ES-I3 (cell line): ENCODE results near the gene MORN4.
"Not testable (repeated sequence)": the region's sequence is repeated elsewhere in the genome, so short reads cannot be mapped to it uniquely, and the experiment has no call there.

Experiments used
- H3K36me3 ChIP-seq: 2 replicates; pipeline ENCODE4 v1.6.1; 2013; ENCODE audit warnings: mild to moderate bottlenecking, low read length, control low read depth, moderate library complexity; ENCODE audit not compliant: insufficient read depth
- H3K4me1 ChIP-seq: 2 replicates; pipeline ENCODE4 v1.6.1; 2013; ENCODE audit warnings: mild to moderate bottlenecking, control low read depth, low read length; ENCODE audit not compliant: insufficient read depth
- H3K9ac ChIP-seq: 2 replicates; pipeline ENCODE4 v1.6.1; 2013; ENCODE audit warnings: low read depth, mild to moderate bottlenecking, low read length, moderate library complexity
- H3K9me3 ChIP-seq: 2 replicates; pipeline ENCODE4 v1.6.1; 2013; ENCODE audit warnings: mild to moderate bottlenecking, low read length, moderate library complexity; ENCODE audit not compliant: control insufficient read depth, insufficient read depth

MORN4 gene

DNA sequence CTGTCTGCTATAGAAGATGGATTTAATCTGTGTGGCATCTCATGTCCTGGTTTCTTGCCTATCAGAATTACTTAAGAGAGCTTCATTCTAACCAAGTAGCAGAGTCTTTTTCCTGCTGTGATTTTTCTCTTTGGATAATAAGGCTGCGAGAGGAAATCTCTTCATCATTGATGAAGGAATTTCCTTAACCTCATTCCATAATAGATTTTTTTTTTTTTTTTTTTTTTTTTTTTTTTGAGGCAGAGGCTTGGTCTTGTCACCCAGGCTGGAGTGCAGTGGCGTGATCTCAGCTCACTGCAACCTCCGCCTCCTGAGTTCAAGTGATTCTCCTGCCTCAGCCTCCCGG lies 16.1 kb upstream of the MORN4 start:
- Histone ChIP-seq H3K36me3 (peaks cover 25% of the 10 kb centered on the region), H3K4me1 (peaks cover 27% of the 10 kb centered on the region)
- H3K9ac ChIP-seq, H3K9me3 ChIP-seq: not testable (repeated sequence)

DNA sequence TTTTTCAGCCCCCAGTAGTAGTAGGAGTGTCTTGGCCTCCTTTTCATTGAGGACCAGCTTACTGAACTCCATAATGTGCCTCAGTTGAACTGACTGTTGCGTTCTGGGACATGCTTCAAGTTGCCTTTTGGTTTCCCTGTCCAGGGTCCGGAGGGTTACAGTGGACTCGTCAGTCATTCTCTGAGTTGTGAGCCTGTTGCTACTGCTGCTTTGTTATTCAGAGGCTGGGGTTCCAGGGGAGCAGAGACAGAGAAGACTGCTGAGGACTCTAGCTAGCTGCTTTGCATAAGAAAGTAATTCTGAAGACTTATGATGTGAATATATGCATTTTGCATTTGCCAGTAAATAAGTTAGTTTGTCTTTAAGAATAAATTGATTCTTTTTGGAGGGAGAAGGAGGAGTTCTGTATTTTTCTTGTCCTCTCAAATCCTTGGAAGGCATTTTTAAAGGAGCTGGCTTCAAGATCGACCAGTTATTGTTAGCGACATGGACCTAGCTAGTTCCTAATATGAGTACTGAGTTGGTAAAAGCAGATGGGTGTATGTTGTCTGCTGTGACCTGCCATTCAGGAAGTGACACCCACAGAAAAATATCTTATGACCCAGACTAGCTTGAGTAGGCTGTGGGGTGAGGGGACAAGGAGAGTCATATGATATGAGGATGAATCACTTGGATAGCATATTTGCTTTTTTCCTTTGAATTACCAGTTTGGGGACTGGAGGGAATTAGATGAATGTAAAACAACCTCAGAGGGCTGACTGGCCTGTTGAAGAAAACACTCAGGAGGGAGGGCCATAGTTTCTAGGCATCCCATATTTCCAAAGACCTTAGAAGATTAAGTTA lies 15.5 kb upstream of the MORN4 start:
- Histone ChIP-seq H3K9ac (no peak overlapping the region; the same call in 1 of the 2 replicates), H3K36me3 (peaks cover 28% of the 10 kb centered on the region), H3K9me3 (no peaks in the 10 kb centered on the region), H3K4me1 (peaks cover 27% of the 10 kb centered on the region)

DNA sequence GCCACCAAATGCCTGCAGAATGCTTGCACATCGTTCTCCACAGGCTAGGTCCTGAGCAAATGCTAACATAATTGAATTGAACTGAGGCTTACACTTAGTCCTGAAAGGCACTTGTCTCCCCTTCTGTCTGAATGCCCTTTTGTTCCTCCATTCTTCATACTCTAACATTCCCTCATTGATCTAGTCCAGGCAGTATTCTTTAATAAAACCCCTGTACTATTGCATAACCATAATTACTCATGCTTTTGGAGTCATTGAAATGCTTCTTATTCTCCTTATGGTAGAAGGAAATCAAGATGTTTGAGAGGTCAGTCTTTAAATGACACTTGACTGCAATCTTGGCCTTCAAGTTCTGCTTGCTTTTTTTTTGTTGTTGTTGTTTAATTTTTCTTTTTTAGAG lies 14.3 kb upstream of the MORN4 start:
- no peaks in the 10 kb centered on the region for H3K9me3 ChIP-seq
- peaks cover 27% of the 10 kb centered on the region for H3K4me1 ChIP-seq
- H3K9ac ChIP-seq: no peak overlapping the region
- H3K36me3 ChIP-seq: peaks cover 26% of the 10 kb centered on the region

DNA sequence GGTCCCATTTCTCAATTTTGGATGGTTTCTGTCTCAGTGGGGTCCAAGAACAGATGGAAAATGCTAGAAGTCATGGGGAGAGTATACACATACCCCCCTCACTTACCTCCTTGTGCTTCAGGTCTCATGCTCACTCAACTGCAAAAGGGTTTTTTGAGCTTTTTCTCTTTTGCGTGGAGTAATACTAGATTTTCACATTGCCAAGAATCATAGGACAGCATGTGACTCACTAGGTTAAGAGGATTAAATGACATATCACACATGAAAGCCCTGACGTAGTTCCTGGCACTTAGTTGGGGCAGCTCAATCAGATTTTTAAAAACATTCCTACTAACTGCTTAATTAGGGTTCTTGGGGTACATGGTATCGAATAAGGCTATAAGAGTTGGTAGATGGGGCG lies 11.6 kb upstream of the MORN4 start:
- Histone ChIP-seq H3K9ac (no peak overlapping the region), H3K9me3 (no peaks in the 10 kb centered on the region), H3K4me1 (peaks cover 24% of the 10 kb centered on the region), H3K36me3 (peaks cover 15% of the 10 kb centered on the region; the same call in 1 of the 2 replicates)

DNA sequence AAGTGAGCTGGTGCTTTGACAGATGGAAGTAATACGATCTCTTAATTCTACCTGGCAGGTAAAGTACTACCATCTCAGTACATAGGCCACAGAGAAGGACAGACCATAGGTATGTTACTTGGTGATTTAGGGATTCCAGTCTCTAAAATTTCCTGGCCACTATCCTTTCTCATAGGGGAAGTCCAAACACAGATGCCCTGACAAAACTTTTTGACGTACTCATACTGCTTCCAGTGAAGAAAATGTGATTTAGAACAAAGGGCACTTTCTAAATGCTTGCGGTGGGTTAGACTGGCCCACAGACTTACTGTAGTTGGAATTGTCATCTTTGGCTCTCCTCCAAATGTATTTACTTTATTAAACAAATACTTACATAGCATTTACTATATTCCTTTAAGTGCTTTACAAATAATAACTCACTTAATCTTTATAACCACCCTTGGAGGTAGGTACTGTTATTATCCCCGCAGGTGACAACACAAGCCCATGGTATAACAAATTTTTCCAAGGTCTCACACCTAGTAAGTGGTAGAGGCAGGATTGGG lies 10.2 kb upstream of the MORN4 start:
- Histone ChIP-seq H3K4me1 (peaks cover 15% of the 10 kb centered on the region), H3K36me3 (peaks cover 15% of the 10 kb centered on the region; the same call in 1 of the 2 replicates), H3K9ac (no peak overlapping the region), H3K9me3 (no peaks in the 10 kb centered on the region)

DNA sequence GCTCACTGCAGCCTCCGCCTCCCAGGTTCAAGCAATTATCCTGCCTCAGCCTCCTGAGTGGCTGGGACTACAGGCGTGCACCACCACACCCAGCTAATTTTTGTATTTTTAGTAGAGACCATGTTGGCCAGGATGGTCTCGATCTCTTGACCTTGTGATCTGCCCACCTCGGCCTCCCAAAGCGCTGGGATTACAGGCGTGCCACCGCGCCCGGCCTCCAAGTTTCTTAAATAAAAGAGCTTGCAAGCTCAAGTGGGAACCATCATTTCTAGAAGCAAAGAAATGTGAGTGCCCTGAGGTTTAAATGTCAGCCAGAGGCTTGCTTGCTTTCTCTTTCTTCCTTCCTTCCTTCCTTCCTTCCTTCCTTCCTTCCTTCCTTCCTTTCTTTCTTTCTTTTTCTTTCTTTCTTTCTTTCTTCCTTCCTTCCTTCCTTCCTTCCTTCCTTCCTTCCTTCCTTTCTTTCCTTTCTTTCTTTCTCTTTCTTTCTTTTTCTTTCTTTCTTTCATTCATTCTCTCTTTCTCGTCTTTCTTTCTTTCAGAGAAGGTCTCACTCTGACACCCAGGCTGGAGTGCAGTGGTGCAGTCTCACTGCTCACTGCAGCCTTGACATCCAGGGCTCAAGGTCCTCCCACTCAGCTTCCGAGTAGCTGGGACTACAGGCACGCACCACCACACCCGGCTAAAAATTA lies 9.3 kb upstream of the MORN4 start:
- not testable (repeated sequence) for H3K9me3 ChIP-seq, H3K4me1 ChIP-seq, H3K9ac ChIP-seq
- H3K36me3 ChIP-seq: peaks cover 15% of the 10 kb centered on the region; the same call in 1 of the 2 replicates

DNA sequence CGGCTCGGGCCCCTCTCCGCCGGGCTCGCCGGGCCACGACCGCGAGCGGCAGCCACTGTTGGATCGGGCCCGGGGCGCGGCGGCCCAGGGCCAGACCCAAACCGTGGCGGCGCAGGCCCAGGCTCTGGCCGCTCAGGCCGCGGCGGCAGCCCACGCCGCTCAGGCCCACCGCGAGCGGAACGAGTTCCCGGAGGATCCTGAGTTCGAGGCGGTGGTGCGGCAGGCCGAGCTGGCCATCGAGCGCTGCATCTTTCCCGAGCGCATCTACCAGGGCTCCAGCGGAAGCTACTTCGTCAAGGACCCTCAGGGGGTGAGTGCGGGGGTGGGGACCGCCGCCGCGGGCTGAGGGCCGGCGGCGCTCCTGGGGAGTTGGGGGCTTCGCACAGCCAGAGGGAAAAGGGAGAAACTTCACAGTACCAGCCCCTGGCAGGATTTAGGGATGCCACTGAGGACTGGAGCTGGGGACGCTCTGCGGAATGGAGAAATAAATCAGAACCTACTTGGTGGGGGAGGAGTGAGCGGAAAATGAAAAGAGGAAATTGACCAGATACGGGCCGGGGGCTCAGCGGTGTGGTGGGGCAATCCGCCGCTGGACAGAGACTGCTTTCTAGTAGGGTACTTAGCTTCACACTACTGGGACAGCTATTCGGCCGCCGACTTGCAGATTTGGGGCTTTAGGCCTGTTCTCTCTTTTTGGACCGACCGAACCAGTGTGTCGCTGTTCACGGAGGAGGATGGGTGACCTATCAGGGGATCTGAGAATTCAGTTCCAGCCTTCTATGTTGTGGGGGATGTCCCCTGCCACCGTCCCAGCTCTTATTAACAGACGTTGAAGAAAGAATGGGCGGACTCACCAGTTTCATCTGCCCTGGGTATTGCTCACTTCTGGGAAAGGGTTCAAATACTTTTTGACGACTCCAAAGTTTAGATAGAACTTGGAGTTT lies 7.8 kb upstream of the MORN4 start:
- Histone ChIP-seq H3K9me3 (no peaks in the 10 kb centered on the region), H3K4me1 (0 out of 2 replicates have a peak, but pooled peaks cover 6% of the 10 kb centered on the region), H3K9ac (peak overlapping the region; percentile 82), H3K36me3 (peaks cover 12% of the 10 kb centered on the region; the same call in 1 of the 2 replicates)

DNA sequence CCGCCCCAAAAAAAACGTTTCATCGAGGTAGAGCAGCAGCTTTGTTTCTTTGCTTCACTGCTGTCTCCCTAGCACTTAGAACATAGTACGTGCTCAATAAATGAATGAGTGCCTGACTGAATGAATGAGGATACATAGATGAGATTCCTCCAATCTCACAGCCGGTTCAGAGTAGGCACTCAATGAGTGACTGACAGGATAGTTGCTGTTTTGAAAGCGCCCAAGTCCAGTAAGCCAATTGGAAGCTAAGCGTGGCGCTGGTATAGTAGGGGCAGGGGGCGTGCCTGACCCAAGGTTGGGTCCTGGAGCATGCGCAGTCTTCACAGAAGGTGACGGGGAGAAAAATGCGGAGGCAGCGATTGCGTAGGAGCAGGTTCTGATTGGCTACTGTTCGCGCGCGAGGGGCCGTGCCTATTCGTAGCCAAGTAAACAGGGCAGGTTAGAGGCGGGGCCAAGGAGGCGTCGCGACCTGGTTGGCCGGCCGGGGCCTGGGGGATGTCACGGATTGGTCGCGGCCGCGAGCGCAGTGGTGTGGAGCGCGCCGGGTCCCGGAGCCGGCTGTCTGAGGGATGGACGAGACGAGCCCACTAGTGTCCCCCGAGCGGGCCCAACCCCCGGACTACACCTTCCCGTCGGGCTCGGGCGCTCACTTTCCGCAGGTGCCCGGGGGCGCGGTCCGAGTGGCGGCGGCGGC lies 7.0 kb upstream of the MORN4 start, which contains the start of gene PI4K2A:
TSS of gene PI4K2A (plus strand) at position 498 of the 694 bp plus-strand sequence. CDS start at position 570, 72 bp downstream.
- Histone ChIP-seq H3K9me3 (no peaks in the 10 kb centered on the region), H3K9ac (peak within 1 kb of the TSS; percentile 82), H3K36me3 (peaks cover 12% of the 10 kb centered on the region; the same call in 1 of the 2 replicates), H3K4me1 (0 out of 2 replicates have a peak, but pooled peaks cover 6% of the 10 kb centered on the region)

DNA sequence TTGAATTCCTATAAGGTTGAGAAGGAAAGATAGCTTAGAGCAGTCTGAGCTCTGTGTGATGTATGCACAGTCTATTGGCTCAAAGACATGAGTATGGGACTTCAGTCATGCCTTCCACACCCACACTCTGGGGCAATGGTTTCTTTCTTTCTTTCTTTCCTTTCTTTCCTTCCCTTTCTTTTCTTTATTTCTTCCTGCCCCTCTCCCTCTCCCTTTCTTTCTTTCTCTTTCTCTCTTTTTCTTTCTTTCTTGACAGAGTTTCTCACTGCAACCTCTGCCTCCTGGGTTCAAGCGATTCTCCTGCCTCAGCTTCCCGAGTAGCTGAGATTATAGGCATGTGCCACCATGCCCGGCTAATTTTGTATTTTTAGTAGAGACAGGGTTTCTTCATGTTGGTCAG lies 5.8 kb upstream of the MORN4 start:
- H3K36me3 ChIP-seq, H3K9me3 ChIP-seq, H3K4me1 ChIP-seq, H3K9ac ChIP-seq: not testable (repeated sequence)

DNA sequence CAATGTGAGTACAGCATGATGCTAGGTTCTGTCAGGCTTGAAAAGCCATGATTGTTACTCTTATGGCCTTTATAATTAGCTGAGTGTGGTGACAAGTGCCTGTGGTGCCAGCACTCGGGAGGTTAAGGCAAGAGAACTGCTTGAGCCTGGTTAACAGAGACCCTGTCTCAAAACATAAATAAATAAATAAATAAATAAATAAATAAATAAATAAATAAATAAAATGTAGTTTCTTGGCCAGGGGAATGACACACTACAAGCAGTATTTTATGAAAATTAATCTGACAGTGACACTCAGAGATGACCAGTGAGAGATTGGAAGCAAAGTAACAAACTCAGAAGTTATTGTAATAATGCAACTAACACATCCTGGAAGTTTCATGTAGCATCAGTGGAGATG lies 2.3 kb upstream of the MORN4 start:
- H3K9ac ChIP-seq: no peak overlapping the region
- H3K9me3 ChIP-seq: no peaks in the 10 kb centered on the region
- no peaks in the 10 kb centered on the region for H3K4me1 ChIP-seq
- H3K36me3 ChIP-seq: no peaks in the 10 kb centered on the region

DNA sequence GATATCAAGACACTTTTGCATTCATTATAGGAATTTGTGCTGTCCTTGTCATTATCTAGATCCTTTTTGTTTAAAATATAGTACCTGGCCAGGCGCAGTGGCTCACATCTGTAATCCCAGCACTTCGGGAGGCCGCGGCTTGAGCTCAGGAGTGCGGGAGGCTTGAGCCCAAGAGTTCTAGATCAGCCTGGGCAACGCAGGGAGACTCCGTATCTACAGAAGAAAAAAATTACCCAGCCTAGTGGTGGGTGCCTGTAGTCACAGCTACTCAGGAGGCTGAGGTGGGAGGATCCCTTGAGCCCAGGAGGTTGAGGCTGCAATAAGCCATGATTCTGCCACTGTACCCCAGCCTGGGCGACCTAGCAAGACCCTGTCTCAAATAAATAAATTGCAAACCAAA lies 621 bp upstream of the MORN4 start:
- Histone ChIP-seq H3K9me3 (no peaks in the 10 kb centered on the region), H3K4me1 (no peaks in the 10 kb centered on the region), H3K9ac (peak overlapping the region; percentile 74), H3K36me3 (no peaks in the 10 kb centered on the region)

DNA sequence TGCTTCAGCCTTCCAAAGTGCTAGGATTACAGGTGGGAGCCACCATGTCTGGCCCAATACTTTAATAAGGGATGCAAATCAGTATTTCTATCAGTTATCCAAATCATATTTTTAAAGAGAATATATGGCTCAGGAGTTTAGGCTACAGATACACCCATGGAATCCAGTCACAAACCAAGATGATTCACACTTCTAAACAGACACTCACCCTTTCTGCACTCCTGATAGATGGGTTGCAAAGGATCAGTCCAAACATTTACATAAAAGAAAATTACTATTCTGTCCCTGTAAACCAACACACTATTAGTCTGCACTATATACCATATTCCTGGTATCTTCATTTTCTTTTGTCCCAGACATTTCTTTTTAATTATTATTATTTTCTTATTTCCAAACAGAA lies 2.2 kb downstream of the MORN4 start:
- Histone ChIP-seq H3K4me1 (no peaks in the 10 kb centered on the region), H3K9me3 (no peaks in the 10 kb centered on the region), H3K36me3 (no peaks in the 10 kb centered on the region), H3K9ac (no peak overlapping the region)

DNA sequence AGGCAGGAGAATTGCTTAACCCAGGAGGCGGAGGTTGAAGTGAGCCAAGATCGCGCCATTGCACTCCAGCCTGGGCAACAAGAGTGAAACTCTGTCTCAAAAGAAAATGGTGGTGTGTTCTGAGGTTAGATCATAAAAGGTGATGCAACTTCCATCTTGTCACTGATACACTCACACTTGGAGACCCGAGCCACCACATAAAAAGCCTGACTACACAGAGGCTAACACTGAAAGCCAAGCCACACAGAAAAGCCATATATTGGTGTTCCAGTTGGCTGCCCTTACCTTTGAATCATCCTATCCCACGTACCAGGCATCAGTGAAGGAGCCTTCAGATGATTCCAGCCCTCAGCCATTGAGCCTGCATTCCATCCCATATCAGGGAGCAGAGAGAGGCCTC lies 4.0 kb downstream of the MORN4 start:
- Histone ChIP-seq H3K4me1 (no peaks in the 10 kb centered on the region), H3K9ac (no peak overlapping the region), H3K9me3 (no peaks in the 10 kb centered on the region), H3K36me3 (no peaks in the 10 kb centered on the region)
